ENCODE measurements around the gene SLC46A1.

- TF ChIP-seq CTCF (conservative IDR thresholded peaks at IDR 0.05; ENCODE audit: low read length) = no peak
- no peak for TF ChIP-seq EZH2phosphoT487 (IDR thresholded peaks at IDR 0.05; ENCODE audit: borderline replicate concordance)
Observed at GRCh38 chr17:28394337-28395116, 11.5 kb downstream of the SLC46A1 start.
